GM19239 (cell line): Measurements from ENCODE around the gene CES5A.
"Not testable (repeated sequence)": the region's sequence is repeated elsewhere in the genome, so short reads cannot be mapped to it uniquely, and the experiment has no call there.

ENCODE experiments used
- DNase-seq: peaks from one replicate; pipeline ENCODE4 v3.0.0; 2011; ENCODE audit warnings: low spot score; ENCODE audit not compliant: insufficient read length
- FAIRE-seq: peaks from 2 replicates; lab custom pipeline; 2011; peaks lifted over from hg19 to GRCh38; lab: Jason Lieb, UNC

Gene CES5A

DNA sequence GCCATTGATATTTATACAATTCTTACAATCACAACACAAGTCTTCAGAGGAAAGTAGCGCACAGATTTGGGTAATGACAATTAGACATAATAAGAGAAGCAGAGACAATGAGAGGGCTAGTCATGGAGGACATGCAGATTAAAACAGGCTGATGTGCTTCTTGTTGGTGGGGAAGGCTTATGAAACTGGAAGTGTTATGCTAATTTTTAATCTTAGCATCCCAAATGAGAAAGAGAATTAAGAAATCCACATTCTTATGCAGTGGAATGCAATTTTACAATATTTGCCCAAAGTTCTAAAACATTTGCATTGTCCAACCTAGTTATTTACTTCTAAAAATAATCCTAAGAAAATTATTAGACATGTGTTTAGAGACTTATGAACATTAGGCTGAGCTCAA is 66.9 kb downstream of the CES5A start:
- not testable (repeated sequence) for DNase-seq, FAIRE-seq

DNA sequence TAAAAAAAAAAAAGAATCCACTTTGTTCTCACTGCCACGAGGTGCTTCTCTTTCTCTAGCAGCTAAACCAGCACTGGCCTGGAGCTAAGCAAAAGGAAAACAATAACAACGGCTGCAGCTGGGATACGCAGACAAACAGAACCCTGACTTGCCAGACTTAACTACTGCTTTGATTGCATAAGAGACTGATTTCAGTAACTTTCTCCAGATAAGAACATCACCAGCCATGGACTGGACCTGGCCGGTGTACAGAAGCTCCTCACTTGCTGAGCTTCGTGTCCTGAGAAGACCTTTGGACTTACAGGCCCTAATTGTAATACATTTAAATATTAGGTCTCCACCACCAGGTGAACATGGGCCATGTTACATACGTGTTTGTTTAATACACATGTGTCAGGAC is 70.1 kb downstream of the CES5A start:
- not testable (repeated sequence) for DNase-seq, FAIRE-seq

- DNase-seq, FAIRE-seq: not testable (repeated sequence)
Observed at GRCh38 chr16:55803681-55804080, 71.5 kb downstream of the CES5A start.
